ENCODE results near the gene CHST8. TPM values are rescaled to one million over a fixed set of nuclear protein-coding genes. Genes with fewer than 3 reads are reported as not detected.
A peak's percentile ranks its signal among the peaks of the same experiment; 100 is the strongest.

Gene CHST8
- total and polyA plus RNA-seq, 2 of the 13 experiments (the other 11 are each of a cell fraction or from before 2014, with no cell fraction given), result not detected

- TF ChIP-seq ZIK1 (CRISPR knock-in tag; IDR thresholded peaks at IDR 0.05; ENCODE audit: borderline replicate concordance, low read depth) (peak; percentile 61; the same call in 1 of the 2 replicates), ZBTB43 (CRISPR knock-in tag; conservative IDR thresholded peaks at IDR 0.05) (no peak), KDM4B (CRISPR knock-in tag; IDR thresholded peaks at IDR 0.05) (0 out of 2 replicates have a peak, but pooled peaks have one; percentile 36), SUZ12 (IDR thresholded peaks at IDR 0.05; ENCODE audit: low read depth, low read length) (peak; percentile 26; the same call in 1 of the 2 replicates), PATZ1 (CRISPR knock-in tag; IDR thresholded peaks at IDR 0.05) (peak; percentile 57), PAXIP1 (CRISPR knock-in tag; conservative IDR thresholded peaks at IDR 0.05) (no peak), MAF1 (CRISPR knock-in tag; IDR thresholded peaks at IDR 0.05; ENCODE audit: borderline replicate concordance) (peak; percentile 41; the same call in 1 of the 2 replicates), ZNF800 (CRISPR knock-in tag; IDR thresholded peaks at IDR 0.05) (peak; percentile 80; the same call in 1 of the 2 replicates), SYNCRIP (IDR thresholded peaks at IDR 0.05; ENCODE audit: insufficient read depth, low read depth, low read length) (no peak), ZNF180 (CRISPR knock-in tag; IDR thresholded peaks at IDR 0.05; ENCODE audit: borderline replicate concordance, low read depth) (no peak), RXRA (CRISPR knock-in tag; IDR thresholded peaks at IDR 0.05) (peak; percentile 42; the same call in 1 of the 2 replicates), ZNF230 (CRISPR knock-in tag; IDR thresholded peaks at IDR 0.05) (peak; percentile 33; the same call in 1 of the 2 replicates), FOXC1 (CRISPR knock-in tag; IDR thresholded peaks at IDR 0.05; ENCODE audit: borderline replicate concordance) (peak; percentile 89; the same call in 1 of the 2 replicates), ZNF704 (CRISPR knock-in tag; IDR thresholded peaks at IDR 0.05; ENCODE audit: borderline replicate concordance) (0 out of 2 replicates have a peak, but pooled peaks have one; percentile 36), KAT8 (CRISPR knock-in tag; IDR thresholded peaks at IDR 0.05) (0 out of 2 replicates have a peak, but pooled peaks have one; percentile 31)
Measured at GRCh38 chr19:33778089-33778791, 156.5 kb downstream of the CHST8 start (continued).

Data from HepG2 (cell line).